ENCODE data around the gene LRP5.

GRCh38 chr11:68367252-68367651, 54.9 kb downstream of the LRP5 start:
- no peak for TF ChIP-seq RUNX1 (IDR thresholded peaks at IDR 0.05; ENCODE audit: low read depth)
- TF ChIP-seq POLR2B (IDR thresholded peaks at IDR 0.05; ENCODE audit: low read depth, partially characterized antibody), result no peak

Measured in K562 (cell line).